ENCODE measurements around the gene RPRD1B.

RPRD1B gene

GRCh38 chr20:38033330-38034107 is at the start of gene RPRD1B, which contains the start of gene TTI1:
RPRD1B (plus strand) TSS chr20:38033746; CDS start chr20:38033948, 202 bp downstream.
TTI1 (minus strand) TSS chr20:38033456; CDS start chr20:38013816, 19,640 bp downstream.
- DNase-seq (ENCODE audit: low read depth), result peak; percentile 84

- DNase-seq (ENCODE audit: low read depth), result no peak
Observed at GRCh38 chr20:37984018-37984785, 49.3 kb upstream of the RPRD1B start.

- DNase-seq (ENCODE audit: low read depth), result no peak
Observed at GRCh38 chr20:37986044-37986858, 47.3 kb upstream of the RPRD1B start.

GRCh38 chr20:37986873-37987601 is 46.5 kb upstream of the RPRD1B start:
- DNase-seq (ENCODE audit: low read depth), result no peak

- no peak for DNase-seq (ENCODE audit: low read depth)
Observed at GRCh38 chr20:37987602-37988290, 45.8 kb upstream of the RPRD1B start.

- no peak for DNase-seq (ENCODE audit: low read depth)
Observed at GRCh38 chr20:37988306-37988954, 45.1 kb upstream of the RPRD1B start.

GRCh38 chr20:37989601-37990295 is 43.8 kb upstream of the RPRD1B start:
- no peak for DNase-seq (ENCODE audit: low read depth)

GRCh38 chr20:37990571-37991151 is 42.9 kb upstream of the RPRD1B start:
- DNase-seq (ENCODE audit: low read depth), result no peak

GRCh38 chr20:37991157-37991866 is 42.2 kb upstream of the RPRD1B start:
- no peak for DNase-seq (ENCODE audit: low read depth)

- DNase-seq (ENCODE audit: low read depth), result no peak
Observed at GRCh38 chr20:37991908-37992307, 41.6 kb upstream of the RPRD1B start.

- no peak for DNase-seq (ENCODE audit: low read depth)
Observed at GRCh38 chr20:37992802-37993409, 40.6 kb upstream of the RPRD1B start.

- DNase-seq (ENCODE audit: low read depth), result no peak
Observed at GRCh38 chr20:37994512-37994911, 39.0 kb upstream of the RPRD1B start.

GRCh38 chr20:37995856-37996605 is 37.5 kb upstream of the RPRD1B start:
- no peak for DNase-seq (ENCODE audit: low read depth)

GRCh38 chr20:37997516-37997915 is 36.0 kb upstream of the RPRD1B start:
- DNase-seq (ENCODE audit: low read depth), result no peak

GRCh38 chr20:37999526-38000263 is 33.9 kb upstream of the RPRD1B start:
- DNase-seq (ENCODE audit: low read depth), result no peak

- no peak for DNase-seq (ENCODE audit: low read depth)
Observed at GRCh38 chr20:38000293-38000692, 33.3 kb upstream of the RPRD1B start.

Measured in stimulated activated CD4-positive, alpha-beta T cell treated with anti-CD3 and anti-CD28 coated beads, Interleukin-2, amount 100 ng/mL, for 4 hours (primary cell).